ENCODE data around the gene ANKRD13C.

ANKRD13C gene

DNA sequence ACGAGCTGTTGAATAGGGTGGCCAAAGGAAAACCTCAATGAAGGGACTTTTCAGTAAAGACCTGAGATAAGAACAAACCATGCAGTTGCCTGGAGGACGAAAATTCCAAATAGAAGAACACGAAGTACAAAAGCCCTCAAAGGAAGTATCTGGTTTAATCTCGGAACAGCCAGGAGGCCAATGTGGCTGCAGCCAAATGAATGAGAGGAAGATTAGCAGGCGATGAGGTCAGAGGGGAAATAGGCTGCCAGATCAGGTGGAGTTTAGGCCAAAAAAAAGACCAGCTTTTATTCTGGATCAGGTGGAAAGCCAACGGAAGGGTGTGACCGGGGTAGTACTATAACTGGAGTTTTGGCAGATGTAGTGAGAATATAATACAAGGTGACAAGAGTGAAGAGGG, 89.7 kb downstream of the ANKRD13C start:
- H2AFZ ChIP-seq (ENCODE audit: low read depth, low read length), result no peak overlapping the region
- H3K4me2 ChIP-seq (ENCODE audit: insufficient read depth, low read length), result no peak overlapping the region
- no peak overlapping the region for H3K9ac ChIP-seq (ENCODE audit: low read depth, low read length)
- no peaks in the 10 kb centered on the region for H3K9me3 ChIP-seq (ENCODE audit: insufficient read depth, low read length, severe bottlenecking)
- H3K4me3 ChIP-seq (ENCODE audit: low read depth in 1 of 2, low read length in 2 of 2), result no peak overlapping the region
- H3K27ac ChIP-seq (ENCODE audit: low read length), result no peak overlapping the region
- H3K36me3 ChIP-seq (ENCODE audit: insufficient read depth, low read length), result peaks cover 43% of the 10 kb centered on the region
- no peak for TF ChIP-seq EZH2 (IDR thresholded peaks at IDR 0.05; ENCODE audit: borderline replicate concordance, low read depth, low read length, severe bottlenecking)
- TF ChIP-seq, protein P1, sequence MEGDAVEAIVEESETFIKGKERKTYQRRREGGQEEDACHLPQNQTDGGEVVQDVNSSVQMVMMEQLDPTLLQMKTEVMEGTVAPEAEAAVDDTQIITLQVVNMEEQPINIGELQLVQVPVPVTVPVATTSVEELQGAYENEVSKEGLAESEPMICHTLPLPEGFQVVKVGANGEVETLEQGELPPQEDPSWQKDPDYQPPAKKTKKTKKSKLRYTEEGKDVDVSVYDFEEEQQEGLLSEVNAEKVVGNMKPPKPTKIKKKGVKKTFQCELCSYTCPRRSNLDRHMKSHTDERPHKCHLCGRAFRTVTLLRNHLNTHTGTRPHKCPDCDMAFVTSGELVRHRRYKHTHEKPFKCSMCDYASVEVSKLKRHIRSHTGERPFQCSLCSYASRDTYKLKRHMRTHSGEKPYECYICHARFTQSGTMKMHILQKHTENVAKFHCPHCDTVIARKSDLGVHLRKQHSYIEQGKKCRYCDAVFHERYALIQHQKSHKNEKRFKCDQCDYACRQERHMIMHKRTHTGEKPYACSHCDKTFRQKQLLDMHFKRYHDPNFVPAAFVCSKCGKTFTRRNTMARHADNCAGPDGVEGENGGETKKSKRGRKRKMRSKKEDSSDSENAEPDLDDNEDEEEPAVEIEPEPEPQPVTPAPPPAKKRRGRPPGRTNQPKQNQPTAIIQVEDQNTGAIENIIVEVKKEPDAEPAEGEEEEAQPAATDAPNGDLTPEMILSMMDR (IDR thresholded peaks at IDR 0.05; ENCODE audit: borderline replicate concordance, extremely low read depth, low read length, poor library complexity, severe bottlenecking), result no peak
- H4K20me1 ChIP-seq (ENCODE audit: insufficient read depth, low read length), result no peaks in the 10 kb centered on the region
- H3K4me1 ChIP-seq (ENCODE audit: insufficient read depth, low read length), result no peaks in the 10 kb centered on the region
- ATAC-seq (ENCODE audit: insufficient read depth, low read depth), result no peak
- no peaks in the 10 kb centered on the region for H3K27me3 ChIP-seq (ENCODE audit: insufficient read depth, low read length, poor library complexity)
- H3K79me2 ChIP-seq (ENCODE audit: insufficient read depth, low read length), result no peaks in the 10 kb centered on the region
- no peak for DNase-seq

DNA sequence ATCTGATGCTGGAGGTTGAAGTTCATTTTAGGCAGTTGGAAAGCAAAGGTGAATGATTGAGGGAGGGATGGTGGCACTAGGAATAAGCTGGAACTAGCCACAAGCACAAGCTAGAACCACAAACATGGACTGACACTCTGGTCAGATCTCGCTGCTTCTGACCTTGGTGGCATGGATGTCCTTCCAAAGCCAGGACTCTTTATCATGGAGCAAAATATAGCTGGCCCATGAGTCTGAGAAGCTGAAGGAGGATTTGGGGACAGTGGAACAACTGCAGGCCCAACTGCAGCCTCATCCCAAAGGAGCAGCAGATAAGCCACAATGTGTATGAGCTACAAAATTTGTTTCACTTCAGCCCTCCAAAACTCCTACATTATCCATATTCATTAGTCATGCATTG, 97.9 kb downstream of the ANKRD13C start:
- no peak for DNase-seq
- Histone ChIP-seq H2AFZ (ENCODE audit: low read depth, low read length) (no peak overlapping the region), H3K36me3 (ENCODE audit: insufficient read depth, low read length) (peaks cover 19% of the 10 kb centered on the region), H3K79me2 (ENCODE audit: insufficient read depth, low read length) (no peaks in the 10 kb centered on the region), H3K27me3 (ENCODE audit: insufficient read depth, low read length, poor library complexity) (no peaks in the 10 kb centered on the region), H4K20me1 (ENCODE audit: insufficient read depth, low read length) (peaks cover 10% of the 10 kb centered on the region; the same call in 1 of the 2 replicates), H3K4me2 (ENCODE audit: insufficient read depth, low read length) (no peak overlapping the region), H3K9me3 (ENCODE audit: insufficient read depth, low read length, severe bottlenecking) (no peaks in the 10 kb centered on the region), H3K27ac (ENCODE audit: low read length) (no peak overlapping the region), H3K9ac (ENCODE audit: low read depth, low read length) (no peak overlapping the region), H3K4me1 (ENCODE audit: insufficient read depth, low read length) (no peaks in the 10 kb centered on the region), H3K4me3 (ENCODE audit: low read depth in 1 of 2, low read length in 2 of 2) (no peak overlapping the region)
- no peak for TF ChIP-seq EZH2 (IDR thresholded peaks at IDR 0.05; ENCODE audit: borderline replicate concordance, low read depth, low read length, severe bottlenecking)
- TF ChIP-seq, protein P1 (IDR thresholded peaks at IDR 0.05; ENCODE audit: borderline replicate concordance, extremely low read depth, low read length, poor library complexity, severe bottlenecking), result no peak
- no peak for ATAC-seq (ENCODE audit: insufficient read depth, low read depth)

DNA sequence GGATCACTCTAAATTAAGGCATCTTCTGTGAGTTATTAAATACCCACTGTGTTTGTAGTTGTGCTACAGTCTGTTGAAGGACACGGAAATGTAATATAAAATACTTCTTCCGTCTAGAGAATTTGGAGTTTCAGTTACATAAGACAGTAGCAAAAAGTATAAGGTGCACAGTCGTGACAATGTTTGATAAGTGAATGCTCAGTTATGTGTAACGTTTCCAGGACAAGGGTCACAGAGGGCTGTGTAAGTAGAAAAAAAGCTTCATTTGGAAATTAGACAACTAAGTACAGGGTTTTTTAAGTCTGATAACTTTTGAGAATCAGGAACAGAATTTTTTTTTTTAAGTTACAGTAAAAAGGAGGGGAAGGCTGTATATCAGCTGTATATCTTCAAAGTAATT, 105.8 kb downstream of the ANKRD13C start:
- DNase-seq, result no peak
- H2AFZ ChIP-seq (ENCODE audit: low read depth, low read length), result no peak overlapping the region
- H3K4me2 ChIP-seq (ENCODE audit: insufficient read depth, low read length), result no peak overlapping the region
- no peaks in the 10 kb centered on the region for H3K27me3 ChIP-seq (ENCODE audit: insufficient read depth, low read length, poor library complexity)
- H3K4me1 ChIP-seq (ENCODE audit: insufficient read depth, low read length), result no peaks in the 10 kb centered on the region
- H3K9me3 ChIP-seq (ENCODE audit: insufficient read depth, low read length, severe bottlenecking), result no peaks in the 10 kb centered on the region
- peaks cover 14% of the 10 kb centered on the region; the same call in 1 of the 2 replicates for H3K79me2 ChIP-seq (ENCODE audit: insufficient read depth, low read length)
- peaks cover 96% of the 10 kb centered on the region for H3K36me3 ChIP-seq (ENCODE audit: insufficient read depth, low read length)
- H3K4me3 ChIP-seq (ENCODE audit: low read depth in 1 of 2, low read length in 2 of 2), result no peak overlapping the region
- H3K27ac ChIP-seq (ENCODE audit: low read length), result no peak overlapping the region
- H4K20me1 ChIP-seq (ENCODE audit: insufficient read depth, low read length), result peaks cover 23% of the 10 kb centered on the region; the same call in 1 of the 2 replicates
- no peak overlapping the region for H3K9ac ChIP-seq (ENCODE audit: low read depth, low read length)
- no peak for ATAC-seq (ENCODE audit: insufficient read depth, low read depth)
- TF ChIP-seq, protein P1 (IDR thresholded peaks at IDR 0.05; ENCODE audit: borderline replicate concordance, extremely low read depth, low read length, poor library complexity, severe bottlenecking), result no peak
- TF ChIP-seq EZH2 (IDR thresholded peaks at IDR 0.05; ENCODE audit: borderline replicate concordance, low read depth, low read length, severe bottlenecking), result no peak

DNA sequence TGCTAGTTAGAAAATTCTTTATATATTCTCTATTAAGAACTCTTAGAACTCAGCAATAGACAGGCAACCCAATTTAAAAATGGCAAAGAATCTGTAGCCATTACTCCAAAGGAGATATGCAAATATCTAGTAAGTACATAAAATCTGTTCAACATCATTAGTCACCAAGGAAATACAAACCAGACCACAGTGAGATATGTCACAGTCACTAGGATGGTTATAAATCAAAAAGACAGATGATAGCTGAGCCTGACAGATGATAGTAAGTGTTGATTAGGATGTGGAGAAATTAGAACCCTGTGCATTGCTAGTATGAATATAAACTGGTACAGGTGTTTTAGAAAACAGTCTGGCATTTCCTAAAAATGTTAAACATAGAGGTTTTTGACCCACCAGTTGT, 106.8 kb downstream of the ANKRD13C start:
- Histone ChIP-seq H3K79me2 (ENCODE audit: insufficient read depth, low read length) (peaks cover 17% of the 10 kb centered on the region; the same call in 1 of the 2 replicates), H3K4me3 (ENCODE audit: low read depth in 1 of 2, low read length in 2 of 2) (no peak overlapping the region), H3K4me2 (ENCODE audit: insufficient read depth, low read length) (no peak overlapping the region), H3K36me3 (ENCODE audit: insufficient read depth, low read length) (peaks cover 100% of the 10 kb centered on the region), H3K4me1 (ENCODE audit: insufficient read depth, low read length) (no peaks in the 10 kb centered on the region), H3K9ac (ENCODE audit: low read depth, low read length) (no peak overlapping the region), H4K20me1 (ENCODE audit: insufficient read depth, low read length) (peaks cover 28% of the 10 kb centered on the region; the same call in 1 of the 2 replicates), H3K9me3 (ENCODE audit: insufficient read depth, low read length, severe bottlenecking) (no peaks in the 10 kb centered on the region), H3K27ac (ENCODE audit: low read length) (no peak overlapping the region), H3K27me3 (ENCODE audit: insufficient read depth, low read length, poor library complexity) (no peaks in the 10 kb centered on the region), H2AFZ (ENCODE audit: low read depth, low read length) (no peak overlapping the region)
- ATAC-seq (ENCODE audit: insufficient read depth, low read depth) (no peak), DNase-seq (no peak)
- TF ChIP-seq, protein P1 (IDR thresholded peaks at IDR 0.05; ENCODE audit: borderline replicate concordance, extremely low read depth, low read length, poor library complexity, severe bottlenecking), result no peak
- no peak for TF ChIP-seq EZH2 (IDR thresholded peaks at IDR 0.05; ENCODE audit: borderline replicate concordance, low read depth, low read length, severe bottlenecking)
